NB4 (cell line): ENCODE measurements around the gene MBOAT1.

ENCODE experiments used
- CTCF ChIP-seq: IDR thresholded peaks from one replicate; pipeline ENCODE4 v1.5.1; 2012; ENCODE audit warnings: low read depth, low read length
- MAX ChIP-seq: IDR thresholded peaks from 2 replicates; pipeline ENCODE4 v1.6.1; 2011; ENCODE audit warnings: low read depth, low read length
- MYC ChIP-seq: IDR thresholded peaks from 2 replicates; pipeline ENCODE4 v1.6.1; 2011; ENCODE audit warnings: low read depth, low read length
- POLR2A ChIP-seq: IDR thresholded peaks from 2 replicates; pipeline ENCODE4 v1.6.1; 2011; ENCODE audit warnings: mild to moderate bottlenecking; ENCODE audit not compliant: insufficient read length; ENCODE audit errors: extremely low read depth

GRCh38 chr6:20110478-20110877 is 101.8 kb downstream of the MBOAT1 start:
- TF ChIP-seq CTCF = no peak
- no peak for TF ChIP-seq POLR2A
- no peak for TF ChIP-seq MAX
- no peak for TF ChIP-seq MYC
